HG02970 (cell line): ENCODE results near the gene FMN1.
A peak's percentile ranks its signal among the peaks of the same experiment; 100 is the strongest.

ENCODE experiments used
- ATAC-seq: cut with Tn5 transposase; IDR thresholded peaks from one replicate; pipeline ENCODE4 v1.9.1; 2021; ENCODE audit warnings: mild to moderate bottlenecking, moderate library complexity, moderate number of reproducible peaks; ENCODE audit not compliant: unreplicated experiment, low FRiP score

FMN1 gene

DNA sequence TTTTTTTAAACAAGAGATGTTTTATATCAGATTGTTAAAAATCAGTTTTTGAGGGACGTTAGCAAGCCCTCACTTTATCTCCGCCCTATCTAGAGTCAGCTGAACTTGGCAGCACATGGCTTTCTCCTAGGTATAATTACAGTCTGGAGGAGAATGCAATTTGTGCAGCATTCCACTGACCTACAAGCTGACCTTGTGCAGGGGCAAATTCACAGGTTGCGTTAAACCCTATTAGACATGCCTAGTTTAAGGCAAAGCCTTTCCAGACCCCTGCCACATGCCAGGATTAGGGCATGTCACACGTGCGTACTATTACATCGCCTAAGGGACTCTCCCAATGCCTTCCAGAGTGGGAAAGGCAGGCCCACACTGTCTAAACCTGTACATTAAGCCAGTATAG, 252.7 kb downstream of the FMN1 start:
- no peak for ATAC-seq

DNA sequence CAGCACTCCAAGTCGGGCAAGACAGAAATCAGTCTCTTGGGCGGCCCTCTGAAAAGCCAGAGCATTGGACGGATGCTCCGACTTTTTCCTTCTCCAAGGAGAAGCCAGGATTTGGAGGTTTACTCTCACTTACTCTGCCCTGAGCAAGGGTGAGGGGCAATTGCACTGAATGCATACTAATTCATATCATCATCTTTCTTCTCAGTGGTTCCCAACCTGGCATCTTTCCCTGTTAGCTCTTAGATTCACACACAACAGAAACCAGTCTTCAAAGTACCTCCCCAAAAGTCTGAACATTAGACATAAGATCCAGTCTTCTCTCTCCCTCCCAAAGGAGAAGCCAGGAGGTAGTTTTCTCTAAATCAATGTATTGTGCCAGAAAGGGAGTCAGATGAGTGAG, 257.5 kb downstream of the FMN1 start:
- ATAC-seq: no peak

GRCh38 chr15:32936283-32936918, 258.1 kb downstream of the FMN1 start:
- no peak for ATAC-seq

GRCh38 chr15:32935139-32935538, 259.4 kb downstream of the FMN1 start:
- ATAC-seq: no peak

DNA sequence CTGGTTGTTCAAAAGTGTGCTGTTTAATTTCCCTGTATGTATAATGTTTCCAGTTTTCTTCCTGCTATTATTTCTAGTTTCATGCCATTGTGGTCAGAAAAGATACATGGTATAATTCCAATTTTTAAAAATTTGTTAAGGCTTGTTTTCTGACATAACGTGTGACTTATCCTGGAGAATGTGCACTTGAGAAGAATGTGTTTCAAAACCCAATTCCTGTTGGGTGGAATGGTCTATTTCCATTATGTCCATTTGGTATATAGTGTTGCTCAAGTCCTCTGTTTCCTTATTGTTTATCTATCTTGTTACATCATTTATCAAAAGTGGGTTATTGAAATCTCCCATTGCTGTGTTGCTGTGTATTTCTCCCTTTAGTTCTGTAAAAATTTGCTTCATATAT, 261.3 kb downstream of the FMN1 start:
- no peak for ATAC-seq

- no peak for ATAC-seq
These were observed 265.6 kb downstream of the FMN1 start for GRCh38 chr15:32928876-32929275.

DNA sequence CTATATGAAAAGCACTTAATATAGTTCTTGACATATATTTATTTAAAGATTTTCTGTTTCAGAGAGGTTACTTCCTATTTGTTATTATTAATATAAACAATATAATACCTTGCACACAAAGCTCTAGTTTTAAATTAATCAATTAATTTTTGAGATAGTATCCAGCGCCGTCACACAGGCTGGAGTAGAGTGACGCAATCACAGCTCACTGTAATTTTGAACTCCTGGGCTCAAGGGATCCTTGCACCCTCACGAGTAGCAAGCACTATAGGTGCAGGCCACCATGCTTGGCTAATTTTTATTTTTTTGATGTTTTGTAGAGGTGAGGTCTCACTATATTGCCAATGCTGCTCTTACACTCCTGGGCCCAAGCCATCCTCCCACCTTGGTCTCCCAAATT, 267.4 kb downstream of the FMN1 start:
- ATAC-seq: no peak

- no peak for ATAC-seq
These were observed 271.3 kb downstream of the FMN1 start for GRCh38 chr15:32923176-32923575.

DNA sequence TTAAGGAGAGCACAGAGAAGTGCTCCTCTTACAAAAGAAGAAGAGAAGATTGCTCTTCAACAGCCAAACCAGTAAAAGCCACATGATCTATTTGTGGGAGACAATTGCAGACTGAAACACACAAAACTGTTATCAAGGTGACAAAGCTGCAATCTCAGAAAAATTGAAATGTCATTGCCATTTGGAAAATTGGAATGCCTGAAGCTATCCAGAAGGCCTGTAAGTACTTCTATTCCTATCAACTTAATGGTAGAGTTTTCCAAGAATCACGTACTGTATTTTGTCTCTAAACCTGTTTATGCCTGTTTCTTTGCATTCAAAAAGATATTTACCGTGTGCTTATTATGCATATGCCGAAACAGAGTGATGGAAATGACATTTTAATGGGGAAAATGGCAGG, 272.0 kb downstream of the FMN1 start:
- no peak for ATAC-seq

- no peak for ATAC-seq
These were observed 274.6 kb downstream of the FMN1 start for GRCh38 chr15:32919749-32920414.

GRCh38 chr15:32918547-32918946, 276.0 kb downstream of the FMN1 start:
- no peak for ATAC-seq

- ATAC-seq: no peak
These were observed 283.7 kb downstream of the FMN1 start for GRCh38 chr15:32910839-32911238.

DNA sequence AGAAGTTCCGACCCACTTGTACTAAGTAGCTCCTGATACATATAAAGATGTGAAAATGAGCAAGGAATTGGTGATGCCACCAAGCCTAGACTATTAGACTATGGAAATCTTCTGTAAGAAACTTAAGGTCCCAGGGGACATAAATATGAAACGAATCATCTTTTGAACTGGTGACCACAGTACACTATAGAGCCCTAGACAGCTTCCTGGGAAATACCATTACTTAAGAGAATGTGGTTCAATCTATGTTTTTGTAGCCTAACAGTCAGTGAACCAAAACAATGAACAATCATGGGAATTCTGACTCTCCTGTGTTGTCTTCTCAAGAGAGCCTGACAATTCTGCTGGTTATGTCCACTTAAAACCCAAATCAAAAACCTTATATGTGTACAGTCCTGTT, 285.1 kb downstream of the FMN1 start:
- no peak for ATAC-seq

DNA sequence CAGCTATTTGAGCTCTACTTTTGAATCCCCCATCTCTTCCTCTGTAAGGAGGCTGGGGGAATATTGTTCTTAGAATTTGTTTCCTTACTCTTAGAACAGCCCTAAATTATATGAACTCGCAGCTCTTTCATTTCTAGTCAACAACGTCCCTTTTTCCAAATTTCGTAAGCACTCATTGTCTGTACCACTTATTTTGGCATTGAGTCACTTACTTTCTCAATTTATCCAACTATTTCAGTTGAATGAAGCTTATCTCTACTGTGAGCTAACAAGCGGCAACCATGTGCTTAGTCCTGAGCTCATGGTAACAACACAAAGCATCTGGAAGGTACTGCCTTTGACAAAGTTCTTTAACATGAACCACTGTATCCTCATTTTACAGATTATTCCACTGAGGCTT, 285.6 kb downstream of the FMN1 start:
- ATAC-seq: peak; percentile 8

DNA sequence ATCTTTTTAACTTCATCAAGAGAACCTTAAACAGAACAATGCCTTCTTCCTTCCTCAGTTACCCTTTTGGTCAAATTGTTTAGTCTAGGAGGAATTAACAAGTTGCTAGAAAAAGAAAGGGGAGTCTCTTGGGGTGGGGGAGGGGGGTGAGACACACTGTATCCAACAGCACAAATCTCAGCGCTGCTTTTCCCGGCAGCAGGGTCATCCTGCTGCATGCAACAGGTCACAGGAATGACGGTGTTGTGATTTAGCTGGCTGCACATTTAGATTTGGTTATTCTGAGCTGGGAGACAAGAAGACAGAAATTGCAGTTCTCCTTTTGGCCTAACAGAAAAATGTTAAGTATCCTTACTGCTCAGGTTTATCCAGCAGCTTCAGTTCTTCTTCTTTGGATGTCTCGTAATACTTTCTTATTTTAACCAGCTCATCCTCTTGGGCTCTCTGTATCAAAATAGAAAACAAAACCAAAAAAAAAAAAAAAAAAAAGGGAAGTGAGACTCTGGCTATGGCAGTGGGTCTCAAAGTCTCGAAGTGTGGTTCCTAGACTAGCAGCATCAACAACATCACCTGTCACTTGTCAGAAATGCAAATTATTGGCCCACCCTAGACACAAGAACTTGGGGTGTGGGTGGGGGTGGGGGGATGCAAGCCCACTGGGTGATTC, 286.2 kb downstream of the FMN1 start:
- peak; percentile 95 for ATAC-seq

GRCh38 chr15:32905481-32905880, 289.0 kb downstream of the FMN1 start:
- no peak for ATAC-seq

GRCh38 chr15:32904448-32904847, 290.1 kb downstream of the FMN1 start:
- ATAC-seq: no peak

- no peak for ATAC-seq
These were observed 290.8 kb downstream of the FMN1 start for GRCh38 chr15:32903591-32904290.

GRCh38 chr15:32901995-32902394, 292.5 kb downstream of the FMN1 start:
- no peak for ATAC-seq

- ATAC-seq: no peak
These were observed 293.3 kb downstream of the FMN1 start for GRCh38 chr15:32901192-32901591.

DNA sequence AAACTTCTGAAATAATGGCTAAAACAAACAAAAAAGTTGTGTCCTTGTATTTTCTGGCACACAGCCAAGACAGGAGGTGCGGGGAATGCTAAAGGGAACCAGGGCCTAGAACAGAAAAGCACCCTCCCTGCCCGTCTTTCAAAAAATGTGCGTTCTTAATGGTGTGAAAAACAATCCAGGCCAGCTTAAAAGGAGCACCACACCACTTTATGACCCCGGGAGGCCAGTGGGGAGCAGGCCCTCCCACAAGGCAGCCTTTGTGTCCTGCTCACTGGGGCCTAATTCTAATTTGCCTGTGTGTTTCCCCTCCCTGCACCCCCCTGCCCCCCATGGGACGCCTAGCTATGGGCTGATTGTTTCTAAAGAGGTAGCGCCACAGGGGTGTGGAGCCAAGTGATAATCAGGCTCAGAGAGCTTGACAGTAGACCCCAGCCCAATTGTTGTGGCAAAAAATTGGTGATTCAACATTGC, 295.4 kb downstream of the FMN1 start:
- ATAC-seq: no peak
